Nucleus accumbens (tissue), 56 donors: ENCODE results near the gene UNC119.
A peak's percentile ranks its signal among the peaks of the same experiment; 100 is the strongest.

Experiments
- DNase-seq, 56 donors: peaks; one replicate each; lab custom pipeline; 2025; lab: John Stamatoyannopoulos, UW

UNC119 gene

GRCh38 chr17:28573966-28574480, 21.6 kb upstream of the UNC119 start:
- DNase-seq, result no peak

DNA sequence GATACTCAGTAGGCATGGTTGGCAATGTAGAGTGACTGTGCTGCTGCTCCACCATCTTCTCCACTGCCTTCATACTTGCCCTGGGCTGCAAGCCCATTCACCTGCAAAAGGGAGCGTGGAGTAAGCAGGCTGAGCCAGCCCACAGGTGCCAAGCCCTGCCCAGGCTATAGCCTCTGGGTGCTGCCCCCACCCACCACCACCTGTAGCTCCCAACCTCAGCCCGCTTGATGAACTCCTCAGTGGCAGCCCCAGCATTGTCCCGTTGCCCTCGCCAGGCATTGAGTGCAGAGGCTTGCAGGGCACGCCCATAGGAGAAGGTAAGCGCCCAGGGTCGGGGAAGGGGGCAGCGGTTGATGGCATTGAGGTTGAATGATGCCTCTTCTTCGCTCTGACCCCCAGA, 21.1 kb upstream of the UNC119 start:
- DNase-seq, result no peak

DNA sequence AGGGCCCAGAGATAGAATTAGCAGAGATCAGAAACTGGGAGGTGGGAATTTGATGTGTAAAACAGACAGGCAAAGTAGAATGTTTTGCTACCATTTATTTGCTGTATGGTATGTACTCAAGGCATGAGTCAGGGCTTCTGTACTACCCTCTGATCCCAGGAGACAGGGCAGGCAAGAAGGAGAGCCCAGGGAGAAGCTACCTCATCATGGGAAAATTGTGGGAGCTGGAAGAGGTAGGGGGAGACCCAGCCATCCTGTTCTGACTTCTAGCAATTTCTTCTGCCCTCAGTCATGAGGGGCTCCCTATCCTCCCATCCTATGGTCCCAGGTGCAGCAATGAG, 20.6 kb upstream of the UNC119 start:
- DNase-seq, result no peak

DNA sequence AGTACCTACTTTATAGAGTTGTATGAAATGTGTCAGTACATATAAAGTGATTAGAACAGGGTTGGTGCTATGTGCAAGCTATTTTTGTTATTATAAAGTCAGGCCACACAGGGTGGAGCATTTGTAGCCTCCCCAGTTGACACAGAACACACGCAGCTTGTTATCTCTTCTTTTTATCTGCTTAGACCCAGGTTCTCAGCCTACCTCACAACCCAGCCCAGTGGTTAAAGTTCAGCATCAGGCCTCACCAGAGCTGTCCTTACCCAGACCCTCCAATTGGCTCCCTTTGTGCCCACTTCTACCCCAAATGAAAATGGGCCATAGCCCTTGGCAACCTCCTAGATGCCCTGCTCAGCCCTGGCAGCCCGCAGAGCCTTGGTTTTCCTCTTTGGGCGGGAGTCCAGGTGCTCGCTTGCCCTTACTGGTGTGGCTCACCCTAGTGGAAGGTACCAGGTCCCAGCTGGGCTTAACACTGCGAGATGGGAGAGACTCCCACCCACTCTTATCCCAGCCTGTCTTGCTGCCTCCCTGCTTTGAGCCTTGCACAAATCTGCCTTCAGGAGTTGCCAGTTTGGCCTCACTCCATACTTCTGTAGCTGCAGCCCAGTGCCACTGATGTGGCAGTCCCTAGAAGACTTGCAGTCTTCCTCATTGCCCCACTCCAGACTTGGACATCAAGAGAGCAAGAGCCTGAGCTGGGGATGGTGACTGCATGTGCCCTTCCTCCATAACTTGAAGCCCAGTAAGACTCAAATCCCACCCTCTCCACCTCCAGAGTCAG, 20.0 kb upstream of the UNC119 start:
- DNase-seq, result peak in 9 of 56 donors; percentile 5 to 49 (median 12)

DNA sequence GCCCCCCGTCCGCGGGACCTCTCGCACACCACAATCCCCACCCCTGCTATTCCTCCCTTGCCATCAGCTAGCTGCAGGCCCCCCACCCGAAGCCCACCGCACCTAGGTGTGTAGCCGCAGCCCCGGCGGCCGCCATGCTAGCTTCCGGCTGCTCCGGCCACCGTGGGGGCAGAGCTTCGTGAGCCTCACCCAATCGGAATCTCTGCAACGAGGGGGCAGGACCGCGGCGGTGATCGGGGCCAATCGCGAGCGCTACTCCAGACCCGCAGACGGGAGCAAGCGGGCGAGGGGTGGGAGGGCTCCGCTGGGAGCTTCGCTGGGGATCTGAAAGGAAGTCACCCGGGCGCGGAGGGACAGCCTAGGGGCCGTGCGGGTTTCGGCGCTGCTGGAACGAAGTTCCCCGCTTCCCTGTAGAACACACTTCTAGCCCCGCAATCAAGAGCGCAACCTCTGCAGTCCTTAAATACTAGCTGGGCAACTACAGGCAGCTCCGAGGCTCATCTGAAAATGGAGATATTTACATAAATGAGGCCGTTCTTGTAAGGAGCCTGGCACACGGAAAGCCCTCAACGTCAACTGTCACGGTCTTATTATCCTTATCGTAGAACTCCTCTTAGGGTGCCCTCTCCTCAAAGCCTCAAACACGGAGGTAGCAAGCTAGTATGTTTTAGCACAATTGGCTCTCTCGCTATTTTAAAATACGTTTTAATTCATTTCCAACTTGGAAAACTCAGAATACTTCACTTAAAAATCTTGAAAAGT, 19.1 kb upstream of the UNC119 start, which contains the start of gene PIGS:
Gene PIGS (minus strand): TSS at position 164 of the 762 bp plus-strand sequence. CDS start 28 bp downstream, at position 136.
- peak; percentile 66 to 98 (median 93) for DNase-seq

DNA sequence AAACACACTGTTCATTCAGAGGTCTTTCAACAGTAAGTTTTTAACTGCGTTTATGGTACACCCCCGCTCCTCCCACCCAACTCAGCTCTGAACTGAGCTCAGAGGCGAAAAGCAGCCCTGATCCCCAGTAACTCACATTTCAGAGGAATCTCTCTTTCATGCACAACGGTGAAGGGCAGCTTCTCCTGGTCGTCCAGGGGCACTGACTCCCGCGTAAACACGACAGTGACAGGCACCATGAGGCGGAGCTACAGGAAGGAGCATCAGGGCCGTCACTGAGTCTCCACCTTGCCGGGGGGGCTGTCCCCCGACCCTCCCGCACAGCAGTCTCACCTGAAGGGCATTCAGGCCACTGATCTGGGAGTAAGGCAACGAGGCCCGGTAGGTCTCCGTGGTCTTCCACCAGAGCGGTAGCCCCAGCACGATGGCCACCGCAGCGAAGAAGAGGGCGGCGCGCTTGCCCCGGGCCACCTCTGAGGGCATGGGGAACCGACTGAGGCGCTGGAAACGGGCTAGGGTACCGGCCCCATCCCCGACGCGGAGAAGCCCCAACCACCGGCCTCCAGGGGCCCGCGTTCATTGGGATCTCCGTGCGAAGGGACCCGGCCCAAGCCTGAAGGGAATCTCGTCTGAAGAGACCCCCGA, 18.4 kb upstream of the UNC119 start:
- DNase-seq, result peak in 23 of 56 donors; percentile 13 to 55 (median 33)

DNA sequence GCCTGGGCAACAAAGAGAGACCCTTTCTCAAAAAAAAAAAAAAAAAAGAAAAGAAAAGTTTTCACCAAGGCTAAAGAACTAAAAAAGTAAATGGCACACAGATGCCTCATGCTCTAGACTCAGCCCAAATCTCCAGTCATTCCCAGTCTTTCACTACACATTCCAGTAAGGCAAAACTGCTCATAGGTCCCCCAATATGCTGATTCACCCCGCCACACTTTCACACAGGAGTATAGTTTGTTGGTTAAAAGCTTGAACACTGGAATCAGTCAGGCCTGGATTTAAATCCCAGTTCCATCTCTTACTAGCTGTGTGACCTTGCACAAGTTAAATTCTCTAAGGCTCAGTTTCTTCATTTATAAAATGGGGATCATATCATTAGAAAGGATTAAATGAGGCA, 17.0 kb upstream of the UNC119 start:
- DNase-seq, result no peak

DNA sequence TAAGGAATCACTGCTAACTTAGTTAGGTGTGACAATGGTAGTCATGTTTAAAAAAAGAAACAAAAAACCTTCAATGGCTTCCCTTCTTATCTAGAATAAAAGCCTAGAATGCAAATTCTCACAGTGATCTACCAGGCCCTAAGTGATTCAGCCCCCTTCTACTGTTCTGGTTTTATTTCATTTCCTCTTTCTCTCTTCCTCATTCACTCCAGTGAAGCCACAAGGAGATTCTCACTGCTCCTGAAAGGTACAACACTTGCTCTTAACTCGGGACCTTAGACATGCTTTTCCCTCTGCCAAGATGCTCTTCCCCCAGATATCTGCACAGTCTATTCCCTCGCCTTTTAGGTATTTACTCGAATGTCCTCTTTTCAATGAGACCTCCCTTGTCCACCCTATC, 15.2 kb upstream of the UNC119 start:
- no peak for DNase-seq

DNA sequence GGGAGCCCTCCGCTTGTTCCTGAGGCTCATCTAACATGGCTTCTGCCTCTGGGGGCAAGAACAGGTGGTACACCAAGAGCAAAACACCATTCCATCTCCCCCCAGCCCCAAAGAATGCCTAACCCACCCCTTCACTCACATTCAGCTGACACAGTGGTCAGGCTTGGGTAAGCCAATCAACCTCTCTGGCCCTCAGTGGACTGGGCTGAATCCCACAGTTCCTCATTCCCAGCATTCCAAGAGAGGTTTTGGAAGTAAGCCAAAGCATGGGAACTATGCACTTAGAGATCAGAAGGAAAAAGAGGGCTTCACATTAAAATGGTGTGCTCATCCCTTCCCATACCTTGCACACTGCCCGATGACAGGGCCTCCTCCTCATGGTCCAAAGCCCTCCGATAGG, 11.1 kb upstream of the UNC119 start:
- no peak for DNase-seq

DNA sequence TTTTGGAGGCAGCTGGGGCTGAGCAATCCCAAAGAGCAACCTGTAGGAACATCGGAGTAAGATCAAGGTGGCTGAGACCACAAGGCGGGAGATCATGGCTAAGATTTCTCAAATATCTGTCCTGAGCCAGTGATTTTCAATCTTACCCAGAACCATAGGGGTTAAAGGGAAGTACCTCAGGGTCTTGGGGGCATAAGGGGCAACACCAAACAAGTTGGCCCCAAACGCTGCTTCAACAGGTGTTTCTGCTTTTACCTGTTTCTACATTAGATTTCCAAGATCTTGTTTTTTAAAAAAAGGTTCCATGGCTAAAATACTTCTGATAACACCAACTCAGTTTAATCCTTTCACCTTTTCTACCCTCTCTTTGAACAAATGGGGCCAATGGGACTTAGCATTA, 2.6 kb upstream of the UNC119 start:
- DNase-seq, result no peak

DNA sequence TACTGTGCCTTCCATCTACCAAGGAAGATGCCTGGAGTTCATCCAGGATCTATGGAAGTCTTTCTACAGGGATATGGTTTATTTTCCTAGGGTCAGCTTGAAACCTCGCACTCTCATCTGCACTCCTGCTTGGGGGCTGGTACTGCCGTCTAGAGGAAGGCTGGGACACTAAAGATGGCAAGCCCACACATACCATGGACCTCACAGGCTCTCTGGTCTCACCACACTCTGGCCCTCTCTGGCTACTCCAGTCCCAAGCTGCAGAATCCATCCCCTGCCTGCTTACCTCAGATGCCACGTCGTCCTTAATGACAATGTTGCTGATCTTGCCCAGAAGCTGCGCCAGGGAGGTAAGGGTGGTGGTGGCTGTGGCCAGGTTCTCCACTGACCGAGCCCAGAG, 2.1 kb upstream of the UNC119 start:
- no peak for DNase-seq

DNA sequence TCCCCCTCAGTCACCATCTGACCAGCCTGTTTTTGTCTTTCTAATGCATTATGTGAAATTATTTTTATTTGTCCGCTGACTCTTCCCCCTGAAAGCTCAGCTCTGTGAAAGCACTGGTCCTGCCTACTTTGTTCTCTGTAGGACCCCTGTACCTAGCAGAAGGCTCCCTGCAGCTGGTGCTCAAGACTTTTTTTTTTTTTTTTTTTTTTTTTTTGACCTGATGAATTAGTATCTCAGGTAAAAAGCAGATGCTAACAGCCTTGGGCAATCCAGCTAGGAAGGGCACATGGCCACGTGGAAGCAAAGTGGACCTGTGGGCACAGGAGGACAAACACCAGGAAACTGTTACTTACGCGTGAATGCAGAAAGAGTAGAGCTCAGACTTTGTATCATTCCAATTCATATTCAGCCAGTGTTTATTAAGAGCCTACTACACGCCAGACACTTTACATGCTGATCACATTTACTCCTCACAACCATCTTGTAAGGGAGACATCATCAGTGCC, 629 bp upstream of the UNC119 start:
- no peak for DNase-seq

- DNase-seq, result peak in 4 of 56 donors; percentile 11 to 40 (median 30)
Observed at GRCh38 chr17:28551421-28552175, 826 bp downstream of the UNC119 start.

- no peak for DNase-seq
Observed at GRCh38 chr17:28550858-28551257, 1.6 kb downstream of the UNC119 start.

DNA sequence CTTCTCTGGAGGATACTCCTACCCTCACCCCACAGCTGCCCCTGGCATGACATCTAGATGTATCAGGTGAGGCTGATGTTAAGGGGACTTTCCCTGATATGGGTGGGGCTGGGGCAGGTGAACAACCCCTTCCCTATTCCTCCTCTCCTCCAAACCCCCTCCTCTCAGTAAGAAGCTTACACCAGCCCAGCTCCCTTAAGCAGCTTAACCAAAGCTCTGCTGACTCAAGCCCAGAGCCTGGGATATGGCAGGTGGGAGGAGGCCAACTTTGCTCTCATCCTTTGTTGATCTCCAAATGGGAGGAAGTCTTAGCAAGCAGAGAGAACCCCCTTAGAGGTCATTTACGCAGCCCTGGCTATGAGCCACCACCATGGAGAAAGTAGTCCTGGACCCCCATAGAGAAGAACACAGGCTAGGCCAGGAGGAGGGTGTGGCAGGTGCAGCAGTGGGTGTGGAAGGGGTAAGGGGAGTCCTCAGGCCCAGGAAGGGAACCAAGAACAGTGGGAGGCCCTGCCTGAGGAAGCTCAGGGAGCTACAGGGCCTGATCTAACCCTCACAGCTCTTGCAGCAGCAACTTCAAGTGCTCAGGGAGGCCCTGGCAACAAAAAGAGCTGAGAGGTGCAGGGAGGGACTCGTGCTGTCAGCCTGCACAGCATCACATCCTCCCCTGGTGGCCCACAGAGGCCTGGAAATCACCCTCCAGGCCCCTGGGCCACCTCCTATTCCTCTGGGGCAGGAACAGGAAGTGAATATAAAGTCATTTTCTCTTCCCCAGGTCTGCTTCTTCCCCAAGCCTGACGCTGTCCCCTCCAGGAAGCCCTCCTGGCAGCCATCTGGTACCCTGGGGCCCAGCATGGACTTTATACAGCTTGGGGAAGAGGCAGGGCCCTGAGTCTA, 2.9 kb downstream of the UNC119 start:
- no peak for DNase-seq

DNA sequence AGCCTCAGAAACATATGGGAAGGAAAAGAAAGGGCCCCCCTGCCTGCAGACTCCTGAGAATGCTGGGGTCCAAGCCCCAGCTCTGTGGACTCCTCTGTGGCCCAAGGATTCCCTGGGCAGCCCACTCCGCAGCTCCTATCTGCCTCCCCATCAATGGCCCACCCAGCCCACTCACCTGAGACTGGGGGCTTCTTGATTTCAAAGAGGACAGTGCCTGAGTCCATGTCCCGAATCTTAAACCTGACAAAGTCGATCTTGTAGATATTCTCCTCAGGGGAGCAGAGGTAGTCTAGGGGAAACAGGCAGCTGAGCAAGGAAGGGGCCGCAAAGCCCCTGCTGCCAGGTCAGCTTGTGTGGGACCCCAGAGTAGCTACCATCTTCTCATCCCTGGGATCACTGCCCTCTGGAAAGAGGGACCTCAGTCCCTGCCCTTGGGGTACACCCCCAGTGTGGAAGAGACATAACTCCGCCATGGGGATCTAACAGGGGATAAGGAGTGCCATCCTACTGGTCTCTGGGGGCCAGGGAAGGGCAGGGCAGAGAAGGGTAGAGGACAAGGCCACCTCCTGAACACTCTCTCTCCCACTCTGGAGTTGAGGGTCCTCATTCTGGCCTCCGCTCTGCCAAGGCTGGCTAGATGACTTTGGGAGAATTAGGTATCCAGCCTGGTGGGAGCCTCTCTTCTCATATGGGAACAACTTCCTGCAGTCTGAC, 3.9 kb downstream of the UNC119 start:
- DNase-seq, result no peak

GRCh38 chr17:28547623-28548416, 4.6 kb downstream of the UNC119 start:
- peak in 38 of 56 donors; percentile 5 to 76 (median 30) for DNase-seq
